Activated CD4-positive, alpha-beta T cell treated with anti-CD3 and anti-CD28 coated beads, Interleukin-2, amount 50 U/mL, for 4 hours (primary cell): ENCODE results near the gene WFDC5.

Experiments
- DNase-seq, 2 experiments: peaks; one replicate each; pipeline ENCODE4 v3.0.0-alpha.2; 2020

Gene WFDC5

GRCh38 chr20:45113865-45114264, 1.1 kb downstream of the WFDC5 start:
- DNase-seq = no peak

- DNase-seq = no peak
These were observed 2.2 kb downstream of the WFDC5 start for GRCh38 chr20:45112754-45113153.

- no peak for DNase-seq
These were observed 3.0 kb downstream of the WFDC5 start for GRCh38 chr20:45111799-45112471.

- no peak for DNase-seq
These were observed 3.7 kb downstream of the WFDC5 start for GRCh38 chr20:45111285-45111684.

GRCh38 chr20:45110301-45110700, 4.7 kb downstream of the WFDC5 start:
- DNase-seq = no peak

- no peak for DNase-seq
These were observed 5.3 kb downstream of the WFDC5 start for GRCh38 chr20:45109634-45110033.

- DNase-seq = no peak
These were observed 9.7 kb downstream of the WFDC5 start for GRCh38 chr20:45105317-45105716.

GRCh38 chr20:45104786-45105185, 10.2 kb downstream of the WFDC5 start:
- DNase-seq = no peak

GRCh38 chr20:45103072-45103471, 11.9 kb downstream of the WFDC5 start:
- no peak for DNase-seq

- no peak for DNase-seq
These were observed 13.6 kb downstream of the WFDC5 start for GRCh38 chr20:45101333-45101850.

- DNase-seq = no peak
These were observed 14.3 kb downstream of the WFDC5 start, which contains the start of gene KCNS1 for GRCh38 chr20:45100563-45101245. TSS of gene KCNS1 (minus strand) at chr20:45101127. CDS start at chr20:45099236, 1,891 bp downstream.

GRCh38 chr20:45098103-45098773, 16.7 kb downstream of the WFDC5 start:
- DNase-seq = no peak

GRCh38 chr20:45097485-45098102, 17.4 kb downstream of the WFDC5 start:
- DNase-seq = peak in 1 of 2 experiments; percentile 21

GRCh38 chr20:45096781-45097180, 18.2 kb downstream of the WFDC5 start:
- no peak for DNase-seq

GRCh38 chr20:45095805-45096238, 19.2 kb downstream of the WFDC5 start:
- peak; percentile 44 to 57 for DNase-seq

GRCh38 chr20:45094864-45095574, 20.0 kb downstream of the WFDC5 start:
- no peak for DNase-seq

- DNase-seq = no peak
These were observed 20.8 kb downstream of the WFDC5 start for GRCh38 chr20:45094201-45094600.

GRCh38 chr20:45092898-45093297, 22.1 kb downstream of the WFDC5 start:
- no peak for DNase-seq

- no peak for DNase-seq
These were observed 23.6 kb downstream of the WFDC5 start for GRCh38 chr20:45091366-45091765.

- DNase-seq = no peak
These were observed 24.5 kb downstream of the WFDC5 start for GRCh38 chr20:45090481-45090880.

- no peak for DNase-seq
These were observed 26.7 kb downstream of the WFDC5 start for GRCh38 chr20:45088247-45088646.

GRCh38 chr20:45087814-45088213, 27.2 kb downstream of the WFDC5 start:
- no peak for DNase-seq
